HG02678 (cell line): Measurements from ENCODE around the gene PTPRH.

ENCODE experiments used
- ATAC-seq: cut with Tn5 transposase; IDR thresholded peaks from one replicate; pipeline ENCODE4 v1.9.1; 2021; ENCODE audit warnings: mild to moderate bottlenecking, moderate library complexity; ENCODE audit not compliant: unreplicated experiment

PTPRH gene

GRCh38 chr19:55245236-55245904, 36.1 kb upstream of the PTPRH start:
- no peak for ATAC-seq

GRCh38 chr19:55244004-55244680, 34.8 kb upstream of the PTPRH start:
- no peak for ATAC-seq

- no peak for ATAC-seq
Measured at GRCh38 chr19:55242517-55242916, 33.2 kb upstream of the PTPRH start.

- no peak for ATAC-seq
Measured at GRCh38 chr19:55241935-55242464, 32.7 kb upstream of the PTPRH start.

GRCh38 chr19:55241143-55241934, 32.0 kb upstream of the PTPRH start:
- ATAC-seq = no peak

GRCh38 chr19:55240713-55241020, 31.4 kb upstream of the PTPRH start:
- ATAC-seq = no peak

GRCh38 chr19:55239004-55239403, 29.7 kb upstream of the PTPRH start:
- ATAC-seq = no peak

- no peak for ATAC-seq
Measured at GRCh38 chr19:55238030-55238429, 28.7 kb upstream of the PTPRH start.

GRCh38 chr19:55232986-55233385, 23.7 kb upstream of the PTPRH start:
- ATAC-seq = no peak

- no peak for ATAC-seq
Measured at GRCh38 chr19:55232286-55232602, 22.9 kb upstream of the PTPRH start.

GRCh38 chr19:55231391-55232285, 22.3 kb upstream of the PTPRH start:
- ATAC-seq = no peak

- ATAC-seq = no peak
Measured at GRCh38 chr19:55230780-55231179, 21.5 kb upstream of the PTPRH start.

- no peak for ATAC-seq
Measured at GRCh38 chr19:55230329-55230728, 21.0 kb upstream of the PTPRH start.

- no peak for ATAC-seq
Measured at GRCh38 chr19:55229789-55230182, 20.5 kb upstream of the PTPRH start.

GRCh38 chr19:55229145-55229788, 20.0 kb upstream of the PTPRH start:
- ATAC-seq = no peak

GRCh38 chr19:55228403-55229031, 19.2 kb upstream of the PTPRH start, which contains the start of gene TMEM86B:
Gene TMEM86B, minus strand, starts transcription at chr19:55228763. Its CDS starts 22 bp downstream, at chr19:55228741.
- no peak for ATAC-seq

- no peak for ATAC-seq
Measured at GRCh38 chr19:55228015-55228391, 18.7 kb upstream of the PTPRH start.

- ATAC-seq = no peak
Measured at GRCh38 chr19:55227241-55228014, 18.1 kb upstream of the PTPRH start.

- no peak for ATAC-seq
Measured at GRCh38 chr19:55226788-55227187, 17.5 kb upstream of the PTPRH start.
